ENCODE measurements around the gene EN1. TPM values are rescaled to one million over a fixed set of nuclear protein-coding genes. Genes with fewer than 3 reads are reported as not detected.

EN1 gene
- total and polyA plus RNA-seq, 2 of the 4 experiments (the other 2 are of a cell fraction): not detected

DNA sequence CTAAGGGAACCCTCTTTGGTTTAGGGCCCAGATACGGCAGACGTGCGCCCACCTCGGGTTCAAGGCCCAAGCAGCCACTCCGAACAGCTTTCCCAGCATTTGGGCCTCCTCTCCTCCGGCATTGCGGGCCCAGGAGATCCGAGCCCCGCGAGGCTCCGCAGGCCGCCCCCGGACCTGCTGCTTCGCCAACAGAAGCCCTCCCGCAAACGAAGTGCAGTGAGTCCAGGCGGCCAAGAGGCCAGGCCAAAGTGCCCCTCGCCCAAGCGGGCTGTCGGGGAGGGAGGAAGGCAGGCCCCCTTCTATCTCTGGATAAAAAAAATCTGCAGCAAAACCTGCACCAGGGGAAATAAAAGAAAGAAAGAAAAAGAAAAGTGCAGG is 6.0 kb downstream of the EN1 start:
- H3K9ac ChIP-seq (ENCODE audit: low read depth, low read length): no peak overlapping the region
- BruUV-seq (replicated peaks): no TSS peak
- H2AK9ac ChIP-seq (replicated peaks; ENCODE audit: low read depth, low read length, poor library complexity): no peak overlapping the region
- no peak overlapping the region for H2BK5ac ChIP-seq (ENCODE audit: low read depth, low read length, poor library complexity, severe bottlenecking)
- intact Hi-C loops (cut with micrococcal nuclease) (no loop called here), in situ Hi-C loops (cut with MboI; ENCODE audit: low sequenced_read_pairs) (no loop called here), dilution Hi-C loops (cut with HindIII; ENCODE audit: low sequenced_read_pairs, unreplicated experiment) (no loop called here)
- H2AK5ac ChIP-seq (ENCODE audit: low read depth, low read length): no peak overlapping the region
- H2BK120ac ChIP-seq (ENCODE audit: low read depth, low read length): no peak overlapping the region
- no peaks in the 10 kb centered on the region for H3K9me1 ChIP-seq (ENCODE audit: insufficient read depth, low read length)
- H3K79me1 ChIP-seq (ENCODE audit: low read depth in 1 of 2, low read length in 2 of 2): no peaks in the 10 kb centered on the region
- 20% methylated on average over 4 of the region's 20 CpGs; no CpG with 5 or more reads in 1 of the 2 experiments for WGBS, 2 experiments (ENCODE audit: extremely low coverage in 2 of 2, insufficient read length in 1 of 2)
- H4K20me1 ChIP-seq (ENCODE audit: insufficient read depth, low read length): no peaks in the 10 kb centered on the region
- ChIA-PET CTCF (no interaction called here), POLR2A (ENCODE audit: unreplicated experiment) (no interaction called here)
- no peak overlapping the region for H3K56ac ChIP-seq (ENCODE audit: extremely low read depth, insufficient read depth, low read length)
- H2AFZ ChIP-seq (replicated peaks; ENCODE audit: low read length, poor library complexity): no peak overlapping the region
- DNase-seq: no peak
- no peak overlapping the region for H4K8ac ChIP-seq (ENCODE audit: low read depth in 2 of 2, low read length in 2 of 2)
- peaks cover 94% of the 10 kb centered on the region for H3K27me3 ChIP-seq (ENCODE audit: control insufficient read depth, insufficient read depth, low read length)
- H3K4ac ChIP-seq (ENCODE audit: low read depth, low read length): no peak overlapping the region
- no peak overlapping the region for H3K4me3 ChIP-seq (ENCODE audit: insufficient read depth, low read depth, low read length)
- H4K5ac ChIP-seq (ENCODE audit: low read depth, low read length): no peak overlapping the region
- H3K27ac ChIP-seq (ENCODE audit: insufficient read depth, low read length): no peak overlapping the region
- TF ChIP-seq POLR2A (IDR thresholded peaks at IDR 0.05; ENCODE audit: low read depth, low read length) (no peak), MAZ (IDR thresholded peaks at IDR 0.05; ENCODE audit: borderline replicate concordance, low read depth, low read length) (no peak), SMC3 (IDR thresholded peaks at IDR 0.05; ENCODE audit: low read depth, low read length) (no peak), MXI1 (IDR thresholded peaks at IDR 0.05; ENCODE audit: borderline replicate concordance, low read depth, low read length) (no peak), RFX5 (IDR thresholded peaks at IDR 0.05; ENCODE audit: low read depth, low read length) (no peak), RAD21 (IDR thresholded peaks at IDR 0.05; ENCODE audit: low read length) (no peak), MAFK (IDR thresholded peaks at IDR 0.05; ENCODE audit: low read depth, low read length) (no peak), FOS (IDR thresholded peaks at IDR 0.05; ENCODE audit: low read depth, low read length) (no peak)
- TF ChIP-seq, protein P1, sequence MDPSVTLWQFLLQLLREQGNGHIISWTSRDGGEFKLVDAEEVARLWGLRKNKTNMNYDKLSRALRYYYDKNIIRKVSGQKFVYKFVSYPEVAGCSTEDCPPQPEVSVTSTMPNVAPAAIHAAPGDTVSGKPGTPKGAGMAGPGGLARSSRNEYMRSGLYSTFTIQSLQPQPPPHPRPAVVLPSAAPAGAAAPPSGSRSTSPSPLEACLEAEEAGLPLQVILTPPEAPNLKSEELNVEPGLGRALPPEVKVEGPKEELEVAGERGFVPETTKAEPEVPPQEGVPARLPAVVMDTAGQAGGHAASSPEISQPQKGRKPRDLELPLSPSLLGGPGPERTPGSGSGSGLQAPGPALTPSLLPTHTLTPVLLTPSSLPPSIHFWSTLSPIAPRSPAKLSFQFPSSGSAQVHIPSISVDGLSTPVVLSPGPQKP (IDR thresholded peaks at IDR 0.05; ENCODE audit: borderline replicate concordance, low read depth, low read length): no peak
- no peaks in the 10 kb centered on the region for H3K4me1 ChIP-seq (ENCODE audit: control insufficient read depth, insufficient read depth, low read length)
- no peak overlapping the region for H3K23ac ChIP-seq (ENCODE audit: low read depth, low read length)
- H2BK20ac ChIP-seq (ENCODE audit: low read depth, low read length): no peak overlapping the region
- no peaks in the 10 kb centered on the region; the same call in 1 of the 2 replicates for H3K9me3 ChIP-seq (ENCODE audit: control insufficient read depth, insufficient read depth, low read length)
- no peak overlapping the region for H3K18ac ChIP-seq (ENCODE audit: low read depth, low read length)
- H3K36me3 ChIP-seq (ENCODE audit: control insufficient read depth, insufficient read depth, low read length): no peaks in the 10 kb centered on the region
- no peak overlapping the region for H4K91ac ChIP-seq (ENCODE audit: insufficient read depth, low read depth, low read length)
- no peak for ATAC-seq (ENCODE audit: low read depth)
- H3K14ac ChIP-seq (replicated peaks; ENCODE audit: low read depth, low read length): no peak overlapping the region
- no peak overlapping the region for H2BK15ac ChIP-seq (ENCODE audit: low read depth, low read length)
- no peak overlapping the region for H3K4me2 ChIP-seq (ENCODE audit: low read depth, low read length)

Data from IMR-90 (cell line).